Stimulated activated CD8-positive, alpha-beta memory T cell treated with anti-CD3 and anti-CD28 coated beads, Interleukin-12 subunit alpha, Interleukin-12 subunit beta, amount 100 ng/mL, for 1 hour (primary cell): Measurements from ENCODE around the gene TBCA.
"Not testable (repeated sequence)": the region's sequence is repeated elsewhere in the genome, so short reads cannot be mapped to it uniquely, and the experiment has no call there.

Experiments
- DNase-seq: peaks from one replicate; pipeline ENCODE4 v3.0.0-alpha.2; 2020; ENCODE audit warnings: low read depth

The TBCA gene

DNA sequence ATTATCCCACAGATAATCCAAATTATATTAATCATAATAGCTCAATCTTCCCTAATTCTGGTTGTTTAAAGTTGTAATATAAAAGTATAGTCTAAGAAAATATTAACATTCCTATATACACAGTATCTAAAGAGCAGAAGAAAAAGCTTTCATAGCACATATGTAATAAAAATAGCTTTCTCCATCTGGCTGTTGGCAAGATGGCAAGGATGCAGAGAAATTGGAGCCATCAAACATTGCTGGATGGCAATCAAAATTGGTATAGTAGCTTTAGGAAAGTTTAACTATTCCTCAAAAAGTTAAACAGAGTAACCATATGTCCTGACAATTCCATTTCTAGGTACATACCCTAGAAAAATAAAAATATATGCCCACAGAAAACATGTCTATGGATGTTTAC is 66.8 kb downstream of the TBCA start:
- no peak for DNase-seq

DNA sequence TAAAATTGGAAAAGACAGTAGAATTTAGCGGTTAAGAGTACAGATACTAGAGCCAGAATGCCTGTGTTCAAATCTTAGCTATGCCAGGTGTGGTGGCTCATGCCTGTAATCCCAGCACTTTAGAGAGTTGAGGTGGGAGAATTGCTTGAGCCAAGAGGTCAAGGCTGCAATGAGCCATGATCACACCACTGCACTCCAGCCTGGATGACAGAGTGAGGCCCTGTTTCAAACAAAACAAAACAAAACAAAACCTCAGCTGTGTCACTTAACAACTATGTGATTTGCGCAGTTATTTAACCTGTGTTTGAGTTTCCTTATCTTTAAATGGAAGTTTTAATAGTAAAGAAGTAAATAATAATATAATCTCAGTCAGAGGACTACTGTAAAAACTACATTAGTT is 68.3 kb downstream of the TBCA start:
- DNase-seq = no peak

DNA sequence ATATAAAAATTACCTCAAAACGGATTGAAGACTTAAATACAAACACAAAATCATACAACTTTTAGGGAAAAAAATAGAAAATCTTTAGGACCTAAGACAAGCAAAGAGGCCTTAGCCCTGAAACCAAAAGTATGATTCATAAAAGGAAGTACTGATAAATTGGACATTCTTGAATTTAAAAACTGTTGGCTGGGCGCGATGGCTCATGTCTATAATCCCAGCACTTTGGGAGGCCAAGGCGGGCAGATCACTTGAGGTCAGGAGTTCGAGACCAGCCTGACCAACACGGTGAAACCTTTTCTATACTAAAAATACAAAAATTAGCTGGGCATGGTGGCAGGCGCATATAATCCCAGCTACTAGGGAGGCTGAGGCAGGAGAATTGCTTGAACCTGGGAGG is 76.6 kb downstream of the TBCA start:
- not testable (repeated sequence) for DNase-seq

DNA sequence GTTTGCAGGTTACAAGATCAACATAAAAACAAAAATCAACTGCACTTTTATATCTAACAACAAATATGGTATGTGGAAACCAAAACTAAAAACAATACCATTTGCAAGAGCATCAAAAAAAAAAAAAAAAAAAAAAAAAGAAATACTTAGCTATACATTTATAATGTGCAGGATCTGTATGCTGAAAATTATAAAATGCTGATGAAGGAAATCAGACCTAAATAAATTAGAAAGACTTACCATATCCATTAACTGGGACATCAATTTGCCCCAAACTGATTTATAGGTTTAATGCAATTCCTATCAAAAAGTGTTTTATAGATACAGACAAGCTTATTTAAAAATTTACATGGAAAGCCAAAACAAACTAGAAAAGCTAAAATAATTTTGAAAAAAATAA is 77.2 kb downstream of the TBCA start:
- DNase-seq = no peak

DNA sequence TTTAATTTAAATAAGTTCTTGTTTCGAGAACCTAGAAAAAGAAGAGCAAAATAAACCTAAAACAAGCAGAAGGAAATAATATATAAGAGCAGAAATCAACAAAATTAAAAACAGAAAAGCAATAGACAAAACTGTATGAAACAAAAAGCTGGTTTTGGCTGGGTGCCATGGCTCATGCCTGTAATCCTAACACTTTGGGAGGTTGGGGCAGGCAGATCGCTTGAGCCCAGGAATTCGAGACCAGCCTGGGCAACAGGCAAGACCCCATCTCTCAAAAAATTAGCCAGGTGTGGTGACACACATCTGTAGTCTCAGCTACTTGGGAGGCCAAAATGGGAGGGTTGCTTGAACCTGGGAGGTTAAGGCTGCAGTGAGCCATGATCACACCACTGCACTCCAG is 78.4 kb downstream of the TBCA start:
- no peak for DNase-seq

DNA sequence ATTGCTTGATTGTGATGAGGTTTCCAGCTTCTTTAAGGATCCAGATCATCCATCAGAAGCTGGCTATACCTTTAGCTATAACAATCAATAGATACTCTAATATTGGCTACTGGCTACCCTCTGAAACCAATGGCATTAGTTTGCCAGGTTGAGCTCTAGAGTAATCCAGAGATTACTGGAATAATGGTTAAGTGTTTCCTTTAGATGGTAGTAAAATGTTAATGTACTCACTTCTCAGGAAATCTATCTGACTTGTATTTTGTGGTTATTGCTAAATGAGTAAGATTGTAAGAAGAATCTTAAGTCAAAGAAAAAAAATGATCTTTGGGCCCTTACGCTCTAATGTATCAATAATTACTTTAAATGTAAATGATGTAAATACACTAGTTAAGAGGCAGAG is 80.0 kb downstream of the TBCA start:
- no peak for DNase-seq

DNA sequence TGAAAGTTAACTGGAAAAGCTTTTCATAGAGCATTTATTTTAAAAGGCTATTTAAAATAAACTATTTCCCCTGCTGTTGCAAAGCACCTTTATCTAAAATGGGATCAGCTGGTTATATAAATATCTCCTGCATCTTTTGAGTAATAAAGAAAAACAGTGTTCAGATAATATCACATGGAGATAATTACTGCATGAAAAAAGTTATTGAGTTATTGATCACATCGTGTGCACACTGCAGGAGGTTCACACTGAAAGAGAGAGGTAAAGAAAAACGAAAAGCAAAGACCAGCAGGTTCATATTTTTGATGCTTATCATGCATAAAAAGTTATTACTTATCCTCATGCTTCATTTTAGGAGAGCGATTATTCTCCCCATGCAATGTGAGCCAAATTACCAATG is 82.2 kb downstream of the TBCA start:
- no peak for DNase-seq

DNA sequence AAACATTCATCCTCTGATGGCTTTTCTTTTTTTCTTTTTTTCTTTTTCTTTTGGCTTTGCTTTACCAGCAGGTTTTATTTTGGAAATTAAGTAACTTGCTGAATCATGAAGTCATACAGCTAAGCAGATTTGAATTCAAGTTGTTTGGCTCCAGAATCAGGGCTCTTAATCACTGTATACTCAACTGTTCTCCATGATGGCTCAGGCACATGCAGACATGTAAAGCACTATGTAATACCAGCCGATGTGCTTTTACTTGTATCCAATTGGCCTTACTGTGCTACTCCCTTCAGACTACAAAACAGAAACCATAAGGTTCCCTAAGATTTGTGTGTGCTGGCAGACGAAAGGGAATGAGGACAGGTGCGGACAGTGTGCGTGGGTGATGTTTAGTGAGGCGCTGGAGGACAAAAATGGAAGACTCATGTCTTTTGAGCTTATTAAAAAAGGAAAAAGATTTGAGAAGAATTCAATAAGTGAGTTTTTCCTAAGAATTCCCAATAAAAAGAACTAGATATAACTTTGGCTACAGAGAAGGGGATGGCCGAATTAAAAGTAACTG is 92.9 kb downstream of the TBCA start:
- no peak for DNase-seq

DNA sequence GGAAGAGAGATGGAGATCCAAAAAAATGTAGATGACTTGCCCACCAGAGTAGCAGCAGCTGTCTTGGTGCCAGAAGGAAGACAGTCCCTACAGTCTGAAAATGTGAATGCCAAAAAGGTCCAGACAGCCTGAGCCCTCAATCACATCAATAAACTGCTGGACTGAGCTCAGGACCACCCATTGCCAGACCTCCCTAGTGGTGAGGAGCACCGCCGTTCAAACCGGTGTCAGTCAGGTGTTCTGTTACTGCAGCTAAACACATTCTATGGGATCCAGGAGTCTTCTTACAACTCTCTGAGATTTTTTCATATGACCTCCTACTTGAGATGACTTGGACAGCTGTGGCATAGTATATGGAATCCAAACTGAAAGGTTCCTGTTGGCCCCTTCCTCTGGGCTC is 105.6 kb downstream of the TBCA start:
- no peak for DNase-seq

DNA sequence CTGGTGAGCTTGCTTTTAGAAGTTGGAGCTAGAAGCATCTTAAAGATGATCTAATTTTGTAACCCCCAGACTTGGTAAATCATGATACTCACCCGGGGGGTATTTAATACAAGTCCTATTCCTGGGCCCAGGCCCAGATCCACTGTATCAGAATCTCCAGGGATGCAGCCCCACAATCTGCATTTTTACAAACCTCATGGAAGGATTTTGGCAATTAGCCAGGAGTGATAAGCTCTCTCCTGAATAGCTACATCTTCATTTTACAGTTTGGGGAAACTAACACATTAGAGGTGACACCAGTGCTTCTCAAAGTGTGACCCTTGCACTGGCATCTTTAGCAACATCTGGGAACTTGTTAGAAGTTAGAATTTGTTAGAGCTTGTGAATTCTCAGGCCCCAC is 106.5 kb downstream of the TBCA start:
- DNase-seq = no peak

DNA sequence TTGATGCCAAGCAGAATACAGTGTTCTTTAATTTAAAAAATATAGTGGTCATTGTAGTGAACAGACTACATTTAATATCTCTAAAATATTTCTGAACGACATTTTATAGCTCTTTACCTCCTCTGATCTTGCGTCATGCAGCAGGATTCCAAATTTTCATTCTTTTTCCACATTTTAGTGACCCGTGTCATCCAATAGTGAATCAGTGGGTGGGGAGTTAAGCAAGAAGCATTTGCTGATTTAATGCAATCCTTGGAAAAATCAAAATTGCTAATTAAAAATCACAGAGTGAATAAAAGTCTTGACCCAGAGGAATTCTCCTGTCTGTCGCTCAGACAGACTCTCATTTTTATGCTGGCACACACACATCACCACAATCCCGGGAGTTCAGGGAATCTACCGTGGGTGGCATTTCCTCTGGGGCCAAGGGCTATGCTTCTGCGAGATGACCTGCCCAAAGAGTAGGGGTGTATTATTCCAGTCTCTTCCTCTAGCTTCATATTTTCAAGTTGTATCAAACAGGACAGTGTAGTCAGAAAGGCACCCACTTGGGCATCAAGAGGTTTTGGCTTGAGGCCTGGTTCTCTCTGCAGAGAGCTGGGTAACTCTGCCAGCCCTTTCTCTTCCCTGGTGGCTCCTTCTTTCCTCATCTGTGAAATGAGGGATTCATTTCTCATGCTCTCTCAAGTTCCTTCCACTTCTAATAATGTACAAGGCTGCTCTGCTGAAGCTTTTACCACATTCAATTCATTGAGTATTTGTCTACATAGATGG is 112.9 kb downstream of the TBCA start:
- DNase-seq = no peak

DNA sequence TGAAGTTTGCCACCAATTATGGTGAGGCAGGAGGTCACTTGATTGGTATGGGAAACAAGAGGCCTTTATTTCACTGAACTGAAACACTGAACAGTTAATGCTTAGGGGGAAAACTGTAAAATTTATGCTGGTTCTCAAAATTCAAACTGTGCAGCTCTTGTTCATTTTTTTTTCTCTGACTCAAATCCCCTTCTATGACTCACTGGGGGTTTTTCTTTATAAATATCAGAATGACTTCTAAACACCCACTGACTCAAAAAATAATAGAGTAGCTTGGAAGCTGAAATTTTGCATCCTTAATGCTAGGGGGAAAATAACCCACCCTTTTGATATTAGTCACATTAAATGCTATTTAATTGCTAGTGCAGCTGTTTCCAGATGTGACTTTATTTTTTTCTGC is 113.5 kb downstream of the TBCA start:
- no peak for DNase-seq

DNA sequence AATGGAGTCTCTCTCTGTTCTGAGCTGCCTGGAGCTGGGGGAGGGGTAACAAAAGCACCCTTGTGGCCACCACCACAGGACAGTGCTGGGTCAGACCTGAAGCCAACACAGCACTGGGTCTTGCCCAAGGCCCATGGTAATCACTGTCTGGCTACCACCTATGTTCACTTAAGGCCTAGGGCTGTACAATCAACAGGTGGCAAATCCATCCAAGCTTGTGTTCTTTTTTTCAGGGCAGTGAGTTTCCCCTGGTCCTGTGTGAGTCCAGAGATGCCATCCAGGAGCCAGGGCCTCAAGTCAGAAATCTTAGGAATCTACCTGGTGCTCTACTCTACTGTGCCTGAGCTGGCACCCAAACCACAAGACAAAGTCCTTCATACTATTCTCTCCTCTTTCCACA is 117.5 kb downstream of the TBCA start:
- DNase-seq = no peak

DNA sequence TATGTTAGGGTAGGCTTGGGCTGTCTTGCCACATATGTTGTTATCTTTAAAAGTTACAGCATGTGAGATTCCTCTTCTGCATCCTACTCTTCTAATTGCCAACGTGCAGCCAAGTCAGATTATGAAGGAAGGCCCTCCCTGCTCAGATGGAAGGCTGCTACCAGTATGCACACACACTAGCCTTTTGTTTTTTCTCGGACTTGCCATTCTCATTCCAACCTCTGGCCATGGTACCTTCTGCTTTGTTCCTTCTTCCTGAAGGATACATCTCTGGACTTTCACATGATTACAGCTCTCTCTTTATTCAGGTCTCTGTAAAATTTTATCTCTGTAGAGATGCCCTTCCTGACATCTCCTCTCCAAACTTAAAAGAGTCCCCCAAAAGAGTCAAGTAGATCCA is 124.8 kb downstream of the TBCA start:
- no peak for DNase-seq

DNA sequence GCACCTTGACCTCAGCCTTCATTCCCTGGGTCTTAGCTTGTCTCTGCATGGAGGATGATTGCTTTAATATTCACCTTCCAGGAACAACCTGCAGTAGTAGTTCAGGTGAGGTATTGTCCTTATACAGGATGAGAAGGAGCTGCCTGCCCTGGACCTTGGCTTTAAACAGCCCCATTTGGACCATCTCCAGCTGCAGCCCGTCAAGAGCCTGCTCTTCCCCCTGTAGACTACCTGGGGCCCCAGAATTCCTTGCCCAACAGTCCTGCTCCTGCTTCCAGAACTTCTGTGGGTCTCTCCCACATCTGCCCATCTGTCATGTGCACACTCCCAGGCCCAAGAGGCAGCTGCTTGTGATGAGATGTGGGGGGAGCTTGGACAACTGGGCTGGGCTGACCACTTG is 125.5 kb downstream of the TBCA start:
- no peak for DNase-seq

DNA sequence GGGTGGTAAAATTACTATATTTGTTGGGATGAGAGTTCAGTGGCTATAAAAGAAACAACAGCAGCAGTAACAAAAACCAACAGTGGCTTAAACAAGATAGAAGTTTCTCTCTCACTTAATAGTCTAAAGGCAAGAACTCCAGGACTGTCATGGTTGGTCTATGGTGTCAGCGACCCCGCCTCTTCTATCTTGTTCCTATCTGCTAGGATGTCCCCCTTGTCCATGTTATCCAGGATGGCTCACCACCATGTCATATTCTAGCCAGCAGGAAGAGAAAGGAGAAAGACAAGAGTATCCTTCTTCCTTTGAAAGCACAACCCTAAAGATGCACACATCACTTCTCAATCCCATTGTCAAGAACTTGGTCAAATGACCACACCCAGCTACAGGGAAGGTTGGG is 126.4 kb downstream of the TBCA start:
- no peak for DNase-seq

DNA sequence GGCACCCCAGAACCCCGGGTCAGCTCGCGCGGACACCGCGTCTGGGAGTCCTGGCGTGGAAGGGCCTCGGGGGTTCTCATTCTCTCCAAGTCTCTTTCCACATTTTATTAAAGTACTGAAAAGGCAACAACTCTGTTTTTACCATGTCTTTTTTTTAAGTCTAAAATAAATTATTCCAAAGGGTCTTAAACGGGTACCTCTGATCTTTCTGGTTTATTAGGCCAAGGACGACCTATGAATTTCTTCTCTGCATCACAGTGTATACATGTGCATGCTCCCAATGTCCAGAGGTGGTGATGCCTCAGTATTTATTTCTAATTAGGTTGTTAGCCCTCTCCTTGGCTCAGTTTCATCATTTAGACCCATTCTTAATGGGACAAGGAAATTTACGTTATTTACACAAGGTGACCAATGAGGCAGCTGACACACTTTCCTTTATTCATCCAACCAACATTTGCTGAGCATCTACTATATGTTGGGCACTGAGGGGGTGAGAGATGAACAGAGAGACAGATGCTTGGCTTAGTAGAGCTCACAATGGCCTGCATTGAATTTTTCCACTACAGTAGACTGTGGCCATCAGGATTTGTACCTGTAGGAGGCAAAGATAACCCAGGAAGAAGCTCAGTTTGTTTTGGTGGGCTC is 130.0 kb downstream of the TBCA start:
- DNase-seq = no peak

DNA sequence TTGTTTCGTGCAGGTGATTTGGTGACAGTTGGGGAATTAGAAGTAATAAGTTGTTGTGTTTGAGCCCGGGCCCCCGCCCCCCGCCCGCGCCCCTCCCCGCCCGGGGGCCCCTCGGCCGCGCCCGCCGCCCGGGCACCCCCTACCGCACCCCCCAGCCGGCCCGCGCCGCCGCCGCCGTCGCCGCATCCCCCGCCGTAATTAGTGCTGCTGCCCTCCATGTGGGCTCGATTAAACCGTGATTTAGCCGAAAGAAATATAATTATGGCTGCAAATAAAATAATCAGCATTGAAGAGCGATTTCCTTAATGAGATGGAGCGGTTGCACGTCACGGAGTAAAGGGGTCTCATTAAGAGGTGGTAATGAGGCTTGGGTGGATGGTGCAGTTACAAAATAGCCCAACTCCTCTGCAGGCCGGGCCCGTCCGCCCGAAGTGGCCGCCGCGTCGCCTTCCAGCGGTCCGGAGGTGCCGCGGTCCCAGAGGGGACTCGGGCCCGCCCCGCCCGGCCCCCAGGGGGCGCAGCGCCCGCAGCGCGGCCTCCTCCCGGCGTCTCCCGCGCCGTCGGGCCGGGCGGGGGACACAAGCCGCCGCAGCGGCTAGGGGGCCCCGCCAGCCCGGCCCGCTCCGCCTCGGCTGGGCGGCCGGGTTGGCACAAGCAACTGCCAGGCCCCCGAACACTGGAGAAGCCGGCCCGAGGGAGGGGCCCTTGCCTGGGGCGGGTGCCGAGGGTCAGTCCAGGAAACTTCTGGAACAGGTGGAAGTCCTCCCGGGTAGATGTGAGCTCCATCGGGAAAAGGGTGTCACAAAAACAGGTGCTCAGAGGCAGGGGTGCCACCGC is 130.8 kb downstream of the TBCA start:
- DNase-seq = no peak

DNA sequence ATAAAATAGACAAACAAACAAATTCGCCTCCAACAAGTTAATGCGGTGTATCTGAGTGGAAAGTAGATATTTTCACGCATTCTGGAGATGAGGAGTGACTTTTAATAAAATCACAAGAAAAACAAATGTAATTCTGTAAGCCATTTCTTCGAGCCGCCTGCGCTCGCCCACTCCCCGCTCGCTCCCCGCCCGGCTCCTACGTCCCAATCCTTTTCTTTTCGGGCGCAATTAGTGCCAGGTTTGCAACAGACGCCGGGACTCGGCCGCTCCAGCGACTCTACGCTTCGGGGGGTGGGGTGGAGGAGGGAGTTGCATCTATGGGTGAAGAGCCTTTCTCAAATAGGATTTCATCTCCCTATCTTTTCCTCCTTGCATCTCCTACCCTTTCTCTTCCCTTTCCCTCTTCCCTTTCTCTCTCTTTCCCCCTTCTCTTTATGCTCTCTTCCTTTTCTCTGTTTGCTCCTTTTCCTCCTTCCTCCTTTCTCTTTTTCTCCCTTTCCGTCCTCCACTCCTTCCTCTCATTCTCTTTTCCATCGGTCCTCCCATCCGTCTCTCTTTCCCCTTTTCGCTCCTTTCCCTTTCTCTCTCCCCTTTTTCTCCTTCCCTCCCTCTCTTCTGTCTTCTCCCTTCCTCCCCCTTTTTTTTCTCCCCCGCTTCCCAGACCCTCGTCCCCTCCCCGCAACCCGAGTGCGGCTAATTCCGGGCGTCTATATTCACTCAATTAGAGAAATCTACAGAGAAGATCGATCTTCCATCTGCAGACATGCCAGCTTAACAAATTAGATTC is 131.6 kb downstream of the TBCA start:
- no peak for DNase-seq

DNA sequence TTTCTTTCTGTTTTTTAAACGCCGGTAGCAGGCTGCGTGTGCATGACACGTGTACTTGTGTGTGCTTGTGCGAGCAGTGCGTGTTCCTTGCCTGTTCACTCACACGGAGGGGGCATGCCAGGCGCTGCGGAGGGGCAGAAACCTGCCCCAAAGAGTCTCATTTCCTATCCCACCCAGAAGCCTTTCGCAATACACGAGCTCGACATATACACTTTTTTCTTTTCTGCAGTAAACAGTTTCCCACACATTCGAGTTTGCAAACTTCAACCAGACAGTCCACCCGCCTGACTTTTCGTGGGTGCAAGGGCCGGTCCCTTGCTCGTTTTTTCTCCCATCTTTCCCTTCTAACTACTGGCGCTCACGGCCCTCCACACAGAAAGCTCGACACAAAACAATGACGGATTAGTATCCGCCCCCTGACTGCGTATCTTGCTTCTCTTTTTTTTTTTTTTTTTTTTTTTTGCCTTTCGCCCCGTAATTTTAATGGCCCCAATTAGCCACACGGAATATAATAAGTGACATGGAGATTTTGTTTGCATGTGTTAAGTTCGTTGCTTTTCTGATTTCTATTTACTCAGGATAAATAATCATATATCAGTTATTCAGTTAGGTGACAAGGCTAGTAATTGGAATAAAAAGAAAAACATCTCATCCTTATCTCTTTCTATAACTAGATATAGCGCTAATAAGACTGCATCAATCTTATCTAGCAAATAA is 132.3 kb downstream of the TBCA start:
- no peak for DNase-seq
